Body of pancreas (tissue), 4 donors: Measurements from ENCODE around the gene MYO7B. TPM values are rescaled to one million over a fixed set of nuclear protein-coding genes. Genes with fewer than 3 reads are reported as not detected.
A peak's percentile ranks its signal among the peaks of the same experiment; 100 is the strongest.

ENCODE experiments used
- ATAC-seq: fragments of 150-250 bp; one replicate; pipeline ENCODE4 v1.9.1; 2016
- DNase-seq, 4 donors: peaks; one replicate each; pipeline ENCODE4 v3.0.0-alpha.2; 2019
- H3K27ac ChIP-seq, 4 donors: fragments of 200-600 bp; sonication (generic); 1 replicate in 3 of 4; 2 replicates in 1 of 4; pipeline versions ENCODE4 v1.5.1 to v1.6.1; 2016 to 2019; ENCODE audit warnings: mild to moderate bottlenecking in 1 of 4, mixed read lengths in 1 of 4, moderate library complexity in 1 of 4
- H3K27me3 ChIP-seq, 2 donors: fragments of 200-600 bp; sonication (generic); one replicate each; pipeline ENCODE4 v1.6.0; 2016; ENCODE audit warnings: mild to moderate bottlenecking in 1 of 2
- H3K36me3 ChIP-seq, 2 donors: fragments of 200-600 bp; sonication (generic); replicated peaks in 1 of 2; 2 replicates each; pipeline ENCODE4 v1.5.1; 2016; ENCODE audit warnings: low read depth in 2 of 2; ENCODE audit not compliant: insufficient read depth in 1 of 2
- H3K4me1 ChIP-seq: fragments of 200-600 bp; sonication (generic); one replicate; pipeline ENCODE4 v1.6.0; 2016
- H3K4me3 ChIP-seq, 2 donors: fragments of 200-600 bp; sonication (generic); 1 replicate in 1 of 2; 2 replicates in 1 of 2; pipeline ENCODE4 v1.5.1; 2016 to 2019
- H3K9me3 ChIP-seq, 3 donors: fragments of 200-600 bp; sonication (generic); 1 replicate in 2 of 3; 2 replicates in 1 of 3; pipeline ENCODE4 v1.5.1; 2016
- CTCF ChIP-seq, 7 experiments: fragments of 450-650 bp in 4 of 7; fragments of 200-600 bp in 3 of 7; sonication (generic) in 3 of 7; IDR thresholded peaks; one replicate each; pipeline ENCODE4 v1.5.1; 2016 to 2019; ENCODE audit warnings: antibody characterized with exemption in 7 of 7
- POLR2A ChIP-seq, 3 donors: fragments of 450-650 bp; IDR thresholded peaks; one replicate each; pipeline ENCODE4 v1.6.1; 2016; ENCODE audit warnings: antibody characterized with exemption in 3 of 3, mild to moderate bottlenecking in 2 of 3
- WGBS, 2 donors: methylation state at CpG; one replicate each; pipeline ENCODE4 v1.1.5; 2017; 5-methylcytosine and 5-hydroxymethylcytosine counted together
- intact Hi-C: fragments of 100-400 bp; cut with DNase I; formaldehyde crosslinking; loops from one replicate; pipeline ENCODE4 v1.15.1; 2023
- total RNA-seq, 2 donors: library from RNA; depleted of rRNA; stranded (reverse); fragments of >200 nt; gene quantifications; one replicate each; pipeline ENCODE4 v1.1.0, GENCODE V29; 2016

MYO7B gene
- total RNA-seq, 2 donors from 2014 or later = 0.33 to 1.8 TPM

- no peak for DNase-seq
Observed at GRCh38 chr2:127508023-127508630, 27.4 kb upstream of the MYO7B start.

GRCh38 chr2:127508631-127509034, 26.9 kb upstream of the MYO7B start:
- no peak for TF ChIP-seq CTCF (IDR thresholded peaks at IDR 0.05)
- no peak for TF ChIP-seq POLR2A (IDR thresholded peaks at IDR 0.05)
- Histone ChIP-seq H3K36me3 (peaks cover 0 to 16% of the 10 kb centered on the region in 2 donors), H3K27ac (peak overlapping the region in 2 of 4 donors; percentile 2), H3K27me3 (no peaks in the 10 kb centered on the region), H3K4me1 (peaks cover 22% of the 10 kb centered on the region), H3K9me3 (no peaks in the 10 kb centered on the region), H3K4me3 (no peak overlapping the region)
- intact Hi-C loops = no loop called here
- ATAC-seq (peak; percentile 88), DNase-seq (peak; percentile 55 to 71 (median 66))
- 12 to 15% methylated on average over 3 of the region's 3 CpGs for WGBS, 2 donors

More at GRCh38 chr2:127508023-127508630, 27.4 kb upstream of the MYO7B start:
- Histone ChIP-seq H3K9me3 (no peaks in the 10 kb centered on the region), H3K27me3 (no peaks in the 10 kb centered on the region), H3K4me1 (peaks cover 22% of the 10 kb centered on the region), H3K4me3 (no peak overlapping the region), H3K36me3 (peaks cover 0 to 19% of the 10 kb centered on the region in 2 donors), H3K27ac (peak overlapping the region in 2 of 4 donors; percentile 2)
- no peak for TF ChIP-seq POLR2A (IDR thresholded peaks at IDR 0.05)
- TF ChIP-seq CTCF (IDR thresholded peaks at IDR 0.05) = no peak
- intact Hi-C loops = no loop called here
- WGBS, 2 donors = 84 to 89% methylated on average over 4 of the region's 4 CpGs
- ATAC-seq = no peak

GRCh38 chr2:127510073-127510472, 25.4 kb upstream of the MYO7B start:
- no peak overlapping the region for H3K27ac ChIP-seq
- peaks cover 0 to 2% of the 10 kb centered on the region in 2 donors for H3K36me3 ChIP-seq
- ATAC-seq (no peak), DNase-seq (no peak)
- no peak for TF ChIP-seq CTCF (IDR thresholded peaks at IDR 0.05)
- no peak for TF ChIP-seq POLR2A (IDR thresholded peaks at IDR 0.05)
- no peak overlapping the region for H3K4me3 ChIP-seq
- intact Hi-C loops = no loop called here
- H3K4me1 ChIP-seq = peaks cover 22% of the 10 kb centered on the region
- no peaks in the 10 kb centered on the region for H3K27me3 ChIP-seq
- 61 to 66% methylated on average over 2 of the region's 2 CpGs for WGBS, 2 donors
- no peaks in the 10 kb centered on the region for H3K9me3 ChIP-seq

- no peaks in the 10 kb centered on the region for H3K36me3 ChIP-seq
- no peak overlapping the region for H3K27ac ChIP-seq
- no peak for DNase-seq
- H3K9me3 ChIP-seq = no peaks in the 10 kb centered on the region
- peaks cover 24% of the 10 kb centered on the region for H3K4me1 ChIP-seq
- H3K4me3 ChIP-seq = no peak overlapping the region
- TF ChIP-seq POLR2A (IDR thresholded peaks at IDR 0.05) (no peak), CTCF (IDR thresholded peaks at IDR 0.05) (no peak)
- no peaks in the 10 kb centered on the region for H3K27me3 ChIP-seq
- ATAC-seq = no peak
- intact Hi-C loops = no loop called here
- WGBS, 2 donors = 74 to 83% methylated on average over 6 of the region's 6 CpGs
Observed at GRCh38 chr2:127511090-127511695, 24.3 kb upstream of the MYO7B start.

GRCh38 chr2:127511917-127512316, 23.6 kb upstream of the MYO7B start:
- intact Hi-C loops = no loop called here
- H3K4me1 ChIP-seq = peaks cover 29% of the 10 kb centered on the region
- no peaks in the 10 kb centered on the region for H3K9me3 ChIP-seq
- TF ChIP-seq POLR2A (IDR thresholded peaks at IDR 0.05) = no peak
- no peak for TF ChIP-seq CTCF (IDR thresholded peaks at IDR 0.05)
- H3K4me3 ChIP-seq = no peak overlapping the region
- WGBS, 2 donors = 57 to 84% methylated on average over 1 of the region's 1 CpG
- H3K27ac ChIP-seq = no peak overlapping the region
- DNase-seq (no peak), ATAC-seq (no peak)
- no peaks in the 10 kb centered on the region for H3K36me3 ChIP-seq
- no peaks in the 10 kb centered on the region for H3K27me3 ChIP-seq
